GM12878 (cell line): ENCODE measurements around the gene NOD1. TPM values are rescaled to one million over a fixed set of nuclear protein-coding genes. Genes with fewer than 3 reads are reported as not detected.

Experiments used
- ATAC-seq: fragments of 200-7000 bp; cut with Tn5 transposase; 3 replicates; pipeline ENCODE4 v1.9.1; 2020; ENCODE audit warnings: mild to moderate bottlenecking, moderate library complexity
- BruUV-seq: library from RNA; stranded (reverse); fragments of 400-500 nt; replicated peaks from 2 replicates; lab custom pipeline; 2021; lab: Mats Ljungman, UMichigan
- CTCF ChIA-PET: fragments of 300-600 bp; sonication (Branson Sonifier 250); formaldehyde crosslinking; extraction: SDS; loops from one replicate; lab custom pipeline; 2021; ENCODE audit warnings: inconsistent platforms; lab: Yijun Ruan, JAX
- POLR2A ChIA-PET: fragments of 350-600 bp; formaldehyde crosslinking; extraction: SDS; loops from one replicate; lab custom pipeline; 2021; ENCODE audit warnings: inconsistent platforms; lab: Charles Lee
- RAD21 ChIA-PET: fragments of 300-600 bp; sonication (Branson Sonifier 250); formaldehyde crosslinking; loops from one replicate; lab custom pipeline; 2023; ENCODE audit warnings: antibody characterized with exemption; ENCODE audit not compliant: unreplicated experiment; lab: Charles Lee
- SMC1A ChIA-PET: fragments of 300-600 bp; sonication (Branson Sonifier 250); formaldehyde crosslinking; loops from one replicate; lab custom pipeline; 2023; ENCODE audit not compliant: unreplicated experiment, uncharacterized antibody; lab: Charles Lee
- DNase-seq: peaks from one replicate; pipeline ENCODE4 v3.0.0-alpha.2; 2011; ENCODE audit warnings: low read depth, low spot score
- FAIRE-seq: peaks from 3 replicates; lab custom pipeline; 2011; peaks lifted over from hg19 to GRCh38; lab: Jason Lieb, UNC
- H2AFZ ChIP-seq: 2 replicates; pipeline ENCODE4 v1.6.0; 2011; ENCODE audit warnings: low read depth, low read length, control low read depth; ENCODE audit not compliant: control insufficient read depth
- H3K27ac ChIP-seq: 2 replicates; pipeline ENCODE4 v1.5.1; 2011; ENCODE audit warnings: control low read depth; ENCODE audit not compliant: control insufficient read depth, insufficient read depth
- H3K27me3 ChIP-seq, 2 experiments: replicated peaks in 1 of 2; 2 replicates each; pipeline versions ENCODE4 v1.6.0 to v1.6.1; 2011; ENCODE audit warnings: low read length in 1 of 2; ENCODE audit not compliant: control insufficient read depth in 2 of 2, insufficient read depth in 2 of 2
- H3K36me3 ChIP-seq, 2 experiments: 2 replicates each; pipeline ENCODE4 v1.5.1; 2011; ENCODE audit warnings: low read length in 1 of 2; ENCODE audit not compliant: control insufficient read depth in 2 of 2, insufficient read depth in 2 of 2
- H3K4me1 ChIP-seq: 2 replicates; pipeline ENCODE4 v1.6.1; 2011; ENCODE audit warnings: mild to moderate bottlenecking, low read length, moderate library complexity, mixed read lengths; ENCODE audit not compliant: control insufficient read depth, insufficient read depth
- H3K4me2 ChIP-seq: 2 replicates; pipeline ENCODE4 v1.6.0; 2011; ENCODE audit warnings: control low read depth; ENCODE audit not compliant: control insufficient read depth, insufficient read depth
- H3K4me3 ChIP-seq: fragments of 200-600 bp; sonication (generic); 2 replicates; pipeline ENCODE4 v1.5.1; 2016
- H3K79me2 ChIP-seq: 2 replicates; pipeline ENCODE4 v1.6.0; 2011; ENCODE audit warnings: low read length; ENCODE audit not compliant: control insufficient read depth, insufficient read depth
- H3K9ac ChIP-seq: 2 replicates; pipeline ENCODE4 v1.8.0; 2011; ENCODE audit warnings: low read length, control low read depth, mixed read lengths; ENCODE audit not compliant: control insufficient read depth, insufficient read depth
- H3K9me3 ChIP-seq: replicated peaks from 3 replicates; pipeline ENCODE4 v1.5.1; 2011; ENCODE audit warnings: mild to moderate bottlenecking, low read length; ENCODE audit not compliant: control insufficient read depth, insufficient read depth
- H4K20me1 ChIP-seq: 2 replicates; pipeline ENCODE4 v1.6.0; 2011; ENCODE audit not compliant: control insufficient read depth, insufficient read depth
- ATF7 ChIP-seq: fragments of 450-650 bp; IDR thresholded peaks from 2 replicates; pipeline ENCODE4 v1.6.1; 2016; ENCODE audit warnings: low read depth, mild to moderate bottlenecking
- DPF2 ChIP-seq: fragments of 450-650 bp; IDR thresholded peaks from 2 replicates; pipeline ENCODE4 v1.6.1; 2017; ENCODE audit warnings: mild to moderate bottlenecking
- ETV6 ChIP-seq, 2 experiments: fragments of 450-650 bp in 1 of 2; IDR thresholded peaks in 1 of 2; conservative IDR thresholded peaks in 1 of 2; 2 replicates each; pipeline ENCODE4 v1.6.1; 2014; ENCODE audit warnings: antibody characterized with exemption in 1 of 2, borderline replicate concordance in 1 of 2, low read depth in 1 of 2, mild to moderate bottlenecking in 1 of 2, moderate library complexity in 1 of 2
- FOS ChIP-seq: IDR thresholded peaks from 3 replicates; pipeline ENCODE4 v1.6.1; 2011; ENCODE audit warnings: borderline replicate concordance; ENCODE audit not compliant: insufficient read length; ENCODE audit errors: extremely low read depth
- HDAC2 ChIP-seq: fragments of 200-600 bp; sonication (generic); IDR thresholded peaks from 2 replicates; pipeline ENCODE4 v1.6.1; 2017
- LARP7 ChIP-seq: fragments of 450-650 bp; IDR thresholded peaks from 2 replicates; pipeline ENCODE4 v1.6.1; 2017; ENCODE audit warnings: mild to moderate bottlenecking
- MEF2A ChIP-seq: IDR thresholded peaks from 2 replicates; pipeline ENCODE4 v1.6.1; 2011; ENCODE audit warnings: low read depth, mild to moderate bottlenecking, low read length, moderate library complexity; ENCODE audit not compliant: insufficient read depth
- MTA2 ChIP-seq: fragments of 450-650 bp; IDR thresholded peaks from 2 replicates; pipeline ENCODE4 v1.6.1; 2016; ENCODE audit warnings: low read depth, mild to moderate bottlenecking, moderate library complexity
- MYC ChIP-seq: IDR thresholded peaks from 2 replicates; pipeline ENCODE4 v1.6.1; 2011; ENCODE audit warnings: mild to moderate bottlenecking, low read length, moderate library complexity, inconsistent platforms; ENCODE audit not compliant: insufficient read depth, insufficient replicate concordance, insufficient read length, severe bottlenecking
- NFIC ChIP-seq: IDR thresholded peaks from 2 replicates; pipeline ENCODE4 v1.6.1; 2012; ENCODE audit warnings: low read depth, mild to moderate bottlenecking, inconsistent platforms, low read length, moderate library complexity
- NFYA ChIP-seq: IDR thresholded peaks from 2 replicates; pipeline ENCODE4 v1.6.1; 2011; ENCODE audit warnings: low read depth, mild to moderate bottlenecking, low read length, improper control_type of control experiment, borderline replicate concordance
- RUNX3 ChIP-seq: IDR thresholded peaks from 2 replicates; pipeline ENCODE4 v1.6.1; 2012; ENCODE audit warnings: low read length, inconsistent platforms
- SMARCA5 ChIP-seq: fragments of 450-650 bp; IDR thresholded peaks from 2 replicates; pipeline ENCODE4 v1.6.1; 2017; ENCODE audit warnings: mild to moderate bottlenecking
- SRF ChIP-seq, 2 experiments: IDR thresholded peaks; 2 replicates each; pipeline ENCODE4 v1.6.1; 2011; ENCODE audit warnings: low read depth in 2 of 2, low read length in 2 of 2, mild to moderate bottlenecking in 1 of 2, moderate library complexity in 1 of 2
- SUPT20H ChIP-seq: IDR thresholded peaks from 2 replicates; pipeline ENCODE4 v1.6.1; 2011; ENCODE audit warnings: low read depth, mild to moderate bottlenecking, low read length, moderate library complexity, borderline replicate concordance; ENCODE audit not compliant: control insufficient read depth
- TCF7 ChIP-seq: IDR thresholded peaks from 2 replicates; pipeline ENCODE4 v1.6.1; 2014; ENCODE audit warnings: antibody characterized with exemption, borderline replicate concordance
- ZNF217 ChIP-seq: fragments of 450-650 bp; IDR thresholded peaks from 2 replicates; pipeline ENCODE4 v1.6.1; 2017; ENCODE audit warnings: antibody characterized with exemption, mild to moderate bottlenecking
- WGBS: methylation state at CpG from one replicate; pipeline ENCODE4 v1.1.6; 2016; ENCODE audit warnings: low lambda C conversion rate; ENCODE audit not compliant: insufficient replicate concordance, insufficient coverage; ENCODE audit errors: missing lambda C conversion rate; 5-methylcytosine and 5-hydroxymethylcytosine counted together
- in situ Hi-C: fragments of 300-500 bp; cut with MboI; formaldehyde crosslinking; loops from 9 replicates; pipeline ENCODE4 v1.14.3; 2018; ENCODE audit warnings: mixed read lengths
- intact Hi-C: fragments of 100-400 bp; cut with micrococcal nuclease; formaldehyde crosslinking; loops from one replicate; pipeline ENCODE4 v1.14.2; 2022; ENCODE audit not compliant: unreplicated experiment
- polyA plus RNA-seq, 11 experiments: library from polyadenylated mRNA; depleted of rRNA in 4 of 11; unstranded in 6 of 11; stranded (reverse) in 5 of 11; fragments of >200 nt; fragmentation: Nextera tagmentation in 4 of 11; fragmentation: Illumina TruSeq in 1 of 11; extraction: Ambion mirVana in 4 of 11; extraction: Trizol in 1 of 11; gene quantifications; 1 replicate in 1 of 11; 2 replicates in 10 of 11; pipeline versions ENCODE4 v1.2.1 to v1.2.3, GENCODE V29; 2011 to 2016; ENCODE audit warnings: inconsistent platforms in 2 of 11, missing spikeins in 2 of 11, low read depth in 1 of 11
- total RNA-seq, 4 experiments: library from RNA; depleted of rRNA in 3 of 4; stranded (reverse); fragments of >200 nt in 3 of 4; fragmentation: Illumina TruSeq in 1 of 4; extraction: Trizol in 1 of 4; gene quantifications; 2 replicates each; pipeline versions ENCODE4 v1.2.1 to v1.2.3, GENCODE V29; 2013 to 2021

Gene NOD1
- total and polyA plus RNA-seq, 10 of the 15 experiments (the other 5 are each of a cell fraction or from before 2014, with no cell fraction given): 1.8 to 14.6 (median 8.9) TPM

DNA sequence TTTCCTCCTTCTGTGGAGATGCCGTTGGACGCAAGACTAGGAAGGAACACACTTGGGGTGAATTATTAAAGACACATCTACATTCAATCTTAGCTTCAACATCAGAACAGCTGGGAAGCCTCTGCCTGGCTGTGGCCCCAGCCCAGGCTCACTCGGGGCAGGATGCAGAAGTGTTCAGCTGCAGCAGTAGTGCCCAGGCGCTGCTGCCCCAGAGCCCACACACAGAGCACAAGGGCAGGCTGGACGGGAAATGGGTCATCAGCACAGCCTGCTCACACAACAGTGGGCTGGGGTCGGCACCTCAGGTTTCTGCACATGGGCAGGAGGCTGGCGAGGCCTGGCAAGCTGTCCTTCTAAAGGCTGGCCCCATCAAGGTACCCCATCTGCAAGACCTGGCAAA is 42.5 kb downstream of the NOD1 start:
- Histone ChIP-seq H2AFZ (no peak overlapping the region), H3K9me3 (no peaks in the 10 kb centered on the region), H3K4me2 (no peak overlapping the region), H3K36me3 (peaks cover 12 to 19% of the 10 kb centered on the region in 2 experiments), H3K4me1 (peaks cover 20% of the 10 kb centered on the region), H4K20me1 (no peaks in the 10 kb centered on the region), H3K27ac (no peak overlapping the region), H3K79me2 (no peaks in the 10 kb centered on the region), H3K9ac (no peak overlapping the region), H3K27me3 (no peaks in the 10 kb centered on the region), H3K4me3 (no peak overlapping the region)
- DNase-seq: no peak
- intact Hi-C loops: no loop called here
- no TSS peak for BruUV-seq
- ChIA-PET RAD21 (no interaction called here), CTCF (interaction anchor here (0.5 to 1.4 kb wide), 4 partner anchors 13 to 160 kb away, joined by 3 read pairs; no protein-coding TSS in a partner anchor), SMC1A (interaction anchor here (1.2 to 1.4 kb wide), 2 partner anchors 14 to 108 kb away, joined by 3 to 5 read pairs; no protein-coding TSS in a partner anchor), POLR2A (interaction anchor here (0.7 kb wide), 1 partner anchor 32 kb away, joined by 3 read pairs; no protein-coding TSS in a partner anchor)
- in situ Hi-C loops: no loop called here
- 88% methylated on average over 7 of the region's 7 CpGs for WGBS
- ATAC-seq: no peak
- TF ChIP-seq ATF7 (no peak), MEF2A (no peak), FOS (no peak), HDAC2 (no peak), SUPT20H (no peak), LARP7 (no peak), MTA2 (no peak), ZNF217 (no peak), NFYA (no peak), MYC (no peak), RUNX3 (no peak), SMARCA5 (no peak), ETV6 (conservative IDR thresholded peaks at IDR 0.05 in 1 of 2, IDR thresholded peaks at IDR 0.05 in 1 of 2; ENCODE audit: borderline replicate concordance in 1 of 2, low read depth in 1 of 2) (no peak), TCF7 (no peak), SRF (IDR thresholded peaks at IDR 0.05; ENCODE audit: low read depth in 2 of 2, low read length in 2 of 2) (no peak), DPF2 (no peak), NFIC (no peak)
- no peak for FAIRE-seq
